Erythroblast (primary cell): ENCODE measurements around the gene PTPN13.

ENCODE experiments used
- DNase-seq, 2 experiments: peaks; one replicate each; lab custom pipeline; 2025; lab: John Stamatoyannopoulos, UW
- GATA1 ChIP-seq: IDR thresholded peaks from 2 replicates; pipeline ENCODE4 v1.6.1; 2011; ENCODE audit warnings: low read depth, mild to moderate bottlenecking, control low read depth, low read length, moderate library complexity
- POLR2A ChIP-seq: IDR thresholded peaks from 2 replicates; pipeline ENCODE4 v1.6.1; 2011; ENCODE audit warnings: mild to moderate bottlenecking, low read length

Gene PTPN13

GRCh38 chr4:86749121-86749520 lies 155.0 kb downstream of the PTPN13 start:
- DNase-seq = no peak
- TF ChIP-seq GATA1 (no peak), POLR2A (no peak)

GRCh38 chr4:86755388-86755787 lies 161.3 kb downstream of the PTPN13 start:
- no peak for TF ChIP-seq POLR2A
- no peak for TF ChIP-seq GATA1
- no peak for DNase-seq

DNA sequence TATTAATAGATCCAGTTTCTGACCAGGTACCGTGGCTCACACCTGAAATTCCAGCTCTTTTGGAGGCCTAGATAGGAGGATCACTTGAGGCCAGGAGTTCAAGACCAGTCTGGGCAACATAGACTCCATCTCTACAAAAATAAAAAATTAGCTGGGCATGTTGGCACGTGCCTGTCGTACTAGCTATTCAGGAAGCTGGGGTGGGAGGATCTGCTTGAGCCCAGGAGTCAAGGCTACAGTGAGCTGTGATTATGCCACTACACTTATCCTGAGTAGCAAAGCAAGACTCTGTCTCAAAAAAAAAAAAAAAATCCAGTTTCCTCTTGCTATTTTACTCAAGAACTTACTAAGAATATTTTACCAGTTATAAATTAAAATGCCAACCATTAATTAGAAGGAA lies 163.4 kb downstream of the PTPN13 start:
- no peak for TF ChIP-seq GATA1
- no peak for TF ChIP-seq POLR2A
- no peak for DNase-seq

- no peak for DNase-seq
- TF ChIP-seq GATA1 = no peak
- TF ChIP-seq POLR2A = no peak
These were observed 165.2 kb downstream of the PTPN13 start for GRCh38 chr4:86759298-86759697.

- DNase-seq = no peak
- no peak for TF ChIP-seq POLR2A
- no peak for TF ChIP-seq GATA1
These were observed 168.5 kb downstream of the PTPN13 start for GRCh38 chr4:86762649-86763048.

GRCh38 chr4:86769794-86770193 lies 175.7 kb downstream of the PTPN13 start:
- TF ChIP-seq POLR2A = no peak
- no peak for TF ChIP-seq GATA1
- DNase-seq = no peak

DNA sequence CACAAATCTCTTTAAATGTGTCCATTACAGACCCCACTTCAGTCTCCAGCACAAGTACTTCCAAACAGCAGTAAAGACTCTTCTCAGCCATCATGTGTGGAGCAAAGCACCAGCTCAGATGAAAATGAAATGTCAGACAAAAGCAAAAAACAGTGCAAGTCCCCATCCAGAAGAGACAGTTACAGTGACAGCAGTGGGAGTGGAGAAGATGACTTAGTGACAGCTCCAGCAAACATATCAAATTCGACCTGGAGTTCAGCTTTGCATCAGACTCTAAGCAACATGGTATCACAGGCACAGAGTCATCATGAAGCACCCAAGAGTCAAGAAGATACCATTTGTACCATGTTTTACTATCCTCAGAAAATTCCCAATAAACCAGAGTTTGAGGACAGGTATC lies 177.0 kb downstream of the PTPN13 start:
- TF ChIP-seq POLR2A (no peak), GATA1 (no peak)
- DNase-seq = no peak

GRCh38 chr4:86775061-86775460 lies 180.9 kb downstream of the PTPN13 start:
- no peak for TF ChIP-seq POLR2A
- TF ChIP-seq GATA1 = no peak

GRCh38 chr4:86778175-86778574 lies 184.1 kb downstream of the PTPN13 start:
- no peak for TF ChIP-seq POLR2A
- no peak for TF ChIP-seq GATA1
- DNase-seq = no peak

More at GRCh38 chr4:86775061-86775460, 180.9 kb downstream of the PTPN13 start:
- no peak for DNase-seq

- TF ChIP-seq GATA1 = no peak
- TF ChIP-seq POLR2A = no peak
These were observed 194.7 kb downstream of the PTPN13 start for GRCh38 chr4:86788826-86789225.

DNA sequence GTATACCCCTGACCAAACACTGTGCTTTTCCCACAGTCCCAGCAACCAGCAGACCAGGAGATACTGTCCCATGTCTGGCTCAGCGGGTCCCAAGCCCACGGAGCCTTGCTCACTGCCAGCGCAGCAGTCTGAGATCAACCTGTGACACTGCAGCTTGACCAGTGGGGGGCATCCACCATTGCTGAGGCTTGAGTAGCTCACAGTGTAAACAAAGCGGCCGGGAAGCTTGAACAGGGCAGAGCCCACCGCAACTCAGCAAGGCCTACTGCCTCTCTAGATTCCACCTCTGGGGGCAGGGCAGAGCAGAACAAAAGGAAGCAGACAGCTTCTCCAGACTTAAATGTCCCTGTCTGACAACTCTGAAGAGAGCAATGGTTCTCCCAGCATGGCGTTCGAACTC lies 197.0 kb downstream of the PTPN13 start:
- no peak for TF ChIP-seq GATA1
- TF ChIP-seq POLR2A = no peak
- peak; percentile 10 to 16 for DNase-seq

More at GRCh38 chr4:86788826-86789225, 194.7 kb downstream of the PTPN13 start:
- DNase-seq = no peak

DNA sequence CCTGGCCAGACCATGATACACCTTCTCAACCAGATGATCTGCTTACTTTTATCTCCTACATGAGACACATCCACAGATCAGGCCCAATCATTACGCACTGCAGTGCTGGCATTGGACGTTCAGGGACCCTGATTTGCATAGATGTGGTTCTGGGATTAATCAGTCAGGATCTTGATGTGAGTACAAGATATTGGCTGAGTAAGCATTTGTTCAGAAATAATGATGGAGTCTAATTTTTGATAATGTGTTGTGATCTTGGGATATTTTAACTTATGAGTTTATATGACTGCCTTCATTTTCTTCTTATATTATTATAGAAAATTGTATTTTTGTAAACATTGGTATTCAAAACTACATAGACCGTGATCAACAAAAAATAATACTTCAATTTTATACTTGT lies 215.7 kb downstream of the PTPN13 start:
- DNase-seq = no peak
- TF ChIP-seq POLR2A (no peak), GATA1 (no peak)

GRCh38 chr4:86810847-86811246 lies 216.7 kb downstream of the PTPN13 start:
- DNase-seq = no peak
- no peak for TF ChIP-seq POLR2A

- DNase-seq = no peak
- TF ChIP-seq POLR2A (no peak), GATA1 (no peak)
These were observed 221.5 kb downstream of the PTPN13 start for GRCh38 chr4:86815653-86816052.

GRCh38 chr4:86816501-86817273 lies 222.6 kb downstream of the PTPN13 start:
- DNase-seq = no peak
- TF ChIP-seq POLR2A = no peak
- no peak for TF ChIP-seq GATA1

GRCh38 chr4:86818211-86818610 lies 224.1 kb downstream of the PTPN13 start:
- no peak for DNase-seq

More at GRCh38 chr4:86818211-86818610, 224.1 kb downstream of the PTPN13 start:
- TF ChIP-seq POLR2A = no peak
- TF ChIP-seq GATA1 = no peak
